HG03060 (cell line): ENCODE data around the gene CD74.

ENCODE experiments used
- ATAC-seq: cut with Tn5 transposase; IDR thresholded peaks from one replicate; pipeline ENCODE4 v1.9.1; 2021; ENCODE audit warnings: low read depth, moderate number of reproducible peaks; ENCODE audit not compliant: unreplicated experiment

CD74 gene

GRCh38 chr5:150398722-150399523 lies 13.8 kb downstream of the CD74 start:
- no peak for ATAC-seq

GRCh38 chr5:150397782-150398721 lies 14.7 kb downstream of the CD74 start:
- no peak for ATAC-seq

DNA sequence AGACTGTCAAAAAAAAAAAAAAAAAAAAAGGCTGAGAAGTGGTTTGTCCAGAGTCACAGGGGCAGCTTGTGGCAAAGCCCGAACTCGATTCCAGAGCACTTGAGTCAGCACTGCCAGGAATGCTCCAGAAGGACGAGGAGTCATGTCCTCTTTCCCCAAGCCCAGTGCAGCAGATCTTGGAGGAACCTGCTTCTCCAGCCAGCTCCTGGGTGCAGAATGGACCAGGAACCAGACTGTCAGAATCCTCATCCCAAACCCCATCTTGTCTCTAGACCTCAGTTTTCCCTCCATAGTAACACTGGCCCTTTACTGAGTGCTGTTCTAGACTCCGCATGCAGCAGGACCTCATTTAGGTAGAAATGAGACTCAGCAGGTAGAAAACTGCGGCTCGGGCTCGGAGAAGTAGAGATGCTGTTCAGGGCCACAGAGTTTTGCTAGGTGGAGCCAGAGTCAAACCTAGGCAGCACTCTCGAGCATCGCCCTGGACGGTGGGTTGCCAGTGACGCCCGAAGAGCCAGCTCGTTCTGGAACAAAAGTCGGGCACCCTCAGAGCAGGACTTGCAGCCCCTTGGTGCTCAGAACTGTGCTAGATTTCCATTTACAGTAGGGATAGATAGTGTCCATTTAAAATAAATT lies 15.4 kb downstream of the CD74 start:
- no peak for ATAC-seq

GRCh38 chr5:150396267-150396666 lies 16.4 kb downstream of the CD74 start:
- ATAC-seq: no peak

- ATAC-seq: no peak
These were observed 17.1 kb downstream of the CD74 start for GRCh38 chr5:150395688-150395975.

DNA sequence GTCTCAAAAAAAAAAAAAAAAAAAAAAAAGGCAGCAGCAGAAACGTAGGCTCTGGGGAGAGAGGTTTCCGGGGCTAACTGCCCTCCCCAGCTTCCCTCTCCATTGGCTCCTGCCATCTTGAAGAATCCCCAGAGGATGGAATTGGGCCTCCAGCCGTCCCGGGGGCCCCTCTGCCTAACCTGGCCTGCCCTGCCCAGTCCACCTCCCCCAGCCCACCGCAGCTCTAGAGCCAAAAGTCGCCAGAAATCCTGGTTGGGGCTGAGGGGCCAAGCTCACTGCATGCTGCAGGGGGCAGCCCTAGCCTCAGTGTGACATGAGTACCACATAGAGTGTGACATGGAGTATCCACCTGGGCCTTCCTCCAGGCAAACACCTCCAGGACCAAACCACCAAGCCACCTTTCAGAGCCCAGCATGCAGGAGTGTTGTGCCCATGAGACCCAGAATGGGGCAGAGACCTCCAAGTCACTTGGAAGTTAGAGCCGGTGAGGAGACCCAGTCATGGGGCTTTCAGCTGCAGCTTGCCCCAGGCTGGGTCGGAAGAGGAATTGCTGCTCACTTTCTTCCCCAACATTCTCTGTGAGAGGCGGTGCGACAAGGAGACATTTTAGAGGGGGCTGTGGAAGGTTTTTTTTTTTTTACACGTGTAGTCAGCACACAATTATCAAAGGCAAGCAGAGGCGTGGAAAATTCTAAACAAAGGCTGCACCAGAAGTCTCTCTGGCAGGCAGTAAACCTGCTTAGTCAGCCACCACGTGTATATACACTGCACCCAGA lies 17.6 kb downstream of the CD74 start:
- no peak for ATAC-seq

DNA sequence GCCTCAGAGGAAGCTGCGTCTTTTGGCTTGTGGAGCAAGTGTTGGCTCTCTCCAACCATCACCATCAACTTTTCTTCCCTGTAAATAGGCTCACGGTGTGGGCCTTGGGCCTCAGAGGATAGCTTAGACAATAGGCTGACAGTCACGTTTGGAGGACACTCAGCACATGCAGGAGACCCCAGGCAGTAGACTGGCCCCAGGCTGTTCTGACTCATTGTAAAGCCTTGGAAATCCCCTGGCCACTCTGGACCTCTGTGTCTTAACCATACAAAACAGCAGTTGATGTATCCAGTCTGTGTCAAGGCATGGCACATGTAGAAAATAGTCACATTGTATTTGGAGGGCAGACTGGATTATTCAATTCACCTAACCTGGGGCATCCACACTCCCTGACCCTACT lies 18.6 kb downstream of the CD74 start:
- ATAC-seq: no peak

- no peak for ATAC-seq
These were observed 19.5 kb downstream of the CD74 start for GRCh38 chr5:150393096-150393645.

GRCh38 chr5:150392680-150393079 lies 20.0 kb downstream of the CD74 start:
- no peak for ATAC-seq

DNA sequence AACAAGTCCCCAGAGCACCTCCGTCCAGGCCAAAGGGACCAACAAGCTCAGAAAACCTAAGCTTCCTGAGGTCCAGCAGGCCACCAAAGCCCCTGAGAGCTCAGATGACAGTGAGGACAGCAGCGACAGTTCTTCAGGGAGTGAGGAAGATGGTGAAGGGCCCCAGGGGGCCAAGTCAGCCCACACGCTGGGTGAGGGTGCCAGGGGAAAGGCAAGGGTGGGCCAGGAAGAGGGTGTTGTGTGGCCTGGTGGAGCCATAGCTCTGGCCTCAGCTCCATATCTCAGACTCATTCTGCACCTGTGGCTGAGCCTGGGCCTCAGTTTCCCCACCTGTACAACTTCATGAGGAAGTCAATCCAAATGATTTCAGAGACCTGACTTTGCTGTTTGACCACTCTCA lies 20.7 kb downstream of the CD74 start:
- no peak for ATAC-seq

DNA sequence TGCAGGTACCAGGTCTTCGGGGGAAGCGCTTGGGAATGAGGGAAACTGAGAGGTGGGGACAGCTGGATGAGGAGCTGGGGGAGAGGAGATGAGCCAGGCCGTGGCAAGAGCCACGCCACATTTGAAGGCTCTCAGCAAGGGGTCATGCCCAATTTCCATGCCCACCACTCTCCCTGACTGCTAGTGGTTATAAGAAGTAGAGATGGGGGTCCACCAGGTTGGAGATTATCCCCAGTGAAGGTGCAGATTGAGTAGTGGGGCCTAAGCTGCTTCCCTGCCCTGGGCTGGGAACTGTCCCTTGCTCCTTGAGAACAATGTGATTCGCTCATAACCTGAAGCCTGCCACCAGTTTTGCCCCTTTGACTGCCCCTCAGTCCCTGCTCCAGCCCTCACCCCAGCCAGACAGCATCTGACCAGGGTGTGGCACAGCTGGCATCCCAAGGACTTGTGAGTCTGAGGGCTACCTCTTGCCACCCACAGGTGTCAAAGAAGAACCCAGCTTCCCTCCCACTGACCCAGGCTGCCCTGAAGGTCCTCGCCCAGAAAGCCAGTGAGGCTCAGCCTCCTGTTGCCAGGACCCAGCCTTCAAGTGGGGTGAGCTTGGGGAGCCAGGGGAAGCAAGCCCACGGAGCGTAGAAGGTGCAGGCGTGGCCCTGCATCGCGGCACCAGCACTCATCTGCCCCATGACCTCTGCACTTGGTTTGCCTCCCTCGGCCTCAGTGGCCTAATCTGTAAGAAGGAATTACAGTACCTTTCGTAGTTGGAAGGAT lies 21.5 kb downstream of the CD74 start:
- ATAC-seq: no peak

DNA sequence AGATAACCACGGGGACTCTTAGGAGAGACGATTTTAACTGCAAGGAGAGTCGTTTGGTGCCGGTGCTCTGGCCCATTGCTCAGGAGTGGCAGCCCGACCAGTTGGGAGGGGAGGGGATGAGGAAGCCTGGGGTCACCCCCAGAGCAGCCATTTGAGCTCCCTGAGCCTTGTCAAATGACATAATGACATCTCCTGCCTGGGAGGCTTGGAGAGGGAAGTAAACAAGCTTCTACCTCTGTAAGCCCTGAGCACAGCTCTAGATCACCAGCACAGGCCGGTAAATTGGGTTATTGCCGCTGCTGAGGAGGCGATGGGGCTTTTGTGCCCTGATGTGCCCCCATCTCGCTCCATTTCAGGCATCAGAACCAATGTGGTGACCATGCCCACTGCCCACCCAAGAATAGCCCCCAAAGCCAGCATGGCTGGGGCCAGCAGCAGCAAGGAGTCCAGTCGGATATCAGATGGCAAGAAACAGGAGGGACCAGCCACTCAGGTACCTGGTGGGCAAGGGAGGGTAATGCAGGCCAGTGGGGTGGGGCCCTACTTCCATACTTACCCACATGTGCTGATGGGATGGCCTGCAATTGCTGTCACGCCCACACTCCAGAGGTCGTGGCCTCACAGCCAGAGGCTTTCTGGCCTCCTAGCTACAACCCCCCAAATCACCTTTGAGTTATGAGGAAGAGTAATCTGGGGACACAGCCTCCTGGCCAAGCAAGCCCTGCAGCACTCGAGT lies 23.0 kb downstream of the CD74 start:
- no peak for ATAC-seq

- no peak for ATAC-seq
These were observed 26.5 kb downstream of the CD74 start for GRCh38 chr5:150386024-150386855.

- no peak for ATAC-seq
These were observed 28.0 kb downstream of the CD74 start for GRCh38 chr5:150384701-150385100.

- no peak for ATAC-seq
These were observed 34.6 kb downstream of the CD74 start for GRCh38 chr5:150377964-150378694.

GRCh38 chr5:150376799-150377771 lies 35.6 kb downstream of the CD74 start:
- ATAC-seq: no peak
